B cell (primary cell): Measurements from ENCODE around the gene RELB.

Experiments
- EZH2 ChIP-seq: IDR thresholded peaks from 2 replicates; pipeline ENCODE4 v1.6.1; 2012; ENCODE audit warnings: borderline replicate concordance, low read depth, mild to moderate bottlenecking, moderate library complexity, low read length; ENCODE audit not compliant: insufficient read depth, poor library complexity, severe bottlenecking
- TF ChIP-seq, protein P1 (sequence below): fragments of 200-600 bp; IDR thresholded peaks from one replicate; pipeline ENCODE4 v1.8.0; 2022; ENCODE audit warnings: antibody characterized with exemption, mild to moderate bottlenecking

- TF ChIP-seq, protein P1, sequence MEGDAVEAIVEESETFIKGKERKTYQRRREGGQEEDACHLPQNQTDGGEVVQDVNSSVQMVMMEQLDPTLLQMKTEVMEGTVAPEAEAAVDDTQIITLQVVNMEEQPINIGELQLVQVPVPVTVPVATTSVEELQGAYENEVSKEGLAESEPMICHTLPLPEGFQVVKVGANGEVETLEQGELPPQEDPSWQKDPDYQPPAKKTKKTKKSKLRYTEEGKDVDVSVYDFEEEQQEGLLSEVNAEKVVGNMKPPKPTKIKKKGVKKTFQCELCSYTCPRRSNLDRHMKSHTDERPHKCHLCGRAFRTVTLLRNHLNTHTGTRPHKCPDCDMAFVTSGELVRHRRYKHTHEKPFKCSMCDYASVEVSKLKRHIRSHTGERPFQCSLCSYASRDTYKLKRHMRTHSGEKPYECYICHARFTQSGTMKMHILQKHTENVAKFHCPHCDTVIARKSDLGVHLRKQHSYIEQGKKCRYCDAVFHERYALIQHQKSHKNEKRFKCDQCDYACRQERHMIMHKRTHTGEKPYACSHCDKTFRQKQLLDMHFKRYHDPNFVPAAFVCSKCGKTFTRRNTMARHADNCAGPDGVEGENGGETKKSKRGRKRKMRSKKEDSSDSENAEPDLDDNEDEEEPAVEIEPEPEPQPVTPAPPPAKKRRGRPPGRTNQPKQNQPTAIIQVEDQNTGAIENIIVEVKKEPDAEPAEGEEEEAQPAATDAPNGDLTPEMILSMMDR = no peak
- TF ChIP-seq EZH2 = no peak
Measured at GRCh38 chr19:45076029-45076850, 75.0 kb downstream of the RELB start, which contains the start of gene ZNF296.
